ENCODE results near the gene CCDC30. TPM values are rescaled to one million over a fixed set of nuclear protein-coding genes. Genes with fewer than 3 reads are reported as not detected.
A peak's percentile ranks its signal among the peaks of the same experiment; 100 is the strongest.

The CCDC30 gene
- total and polyA plus RNA-seq, 9 of the 15 experiments (the other 6 are each of a cell fraction or from before 2014, with no cell fraction given) = 0.05 to 0.91 (median 0.24) TPM

- no peak for TF ChIP-seq CTCFL (IDR thresholded peaks at IDR 0.05; ENCODE audit: borderline replicate concordance, insufficient read depth, low read depth, low read length, poor library complexity, severe bottlenecking)
- TF ChIP-seq SNIP1 (IDR thresholded peaks at IDR 0.05; ENCODE audit: low read depth) = no peak
- no peak for TF ChIP-seq ZNF76 (CRISPR knock-in tag; IDR thresholded peaks at IDR 0.05; ENCODE audit: borderline replicate concordance)
- no peak for TF ChIP-seq GATAD2B (IDR thresholded peaks at IDR 0.05; ENCODE audit: borderline replicate concordance)
- TF ChIP-seq WHSC1 (IDR thresholded peaks at IDR 0.05; ENCODE audit: low read length) = no peak
- TF ChIP-seq CCNT2 (IDR thresholded peaks at IDR 0.05; ENCODE audit: borderline replicate concordance, extremely low read depth, insufficient read length, low read depth, low read length) = peak; percentile 49
- TF ChIP-seq NFE2L1 (tag; IDR thresholded peaks at IDR 0.05; ENCODE audit: borderline replicate concordance, low read depth) = no peak
- TF ChIP-seq GTF2A2 (tag; IDR thresholded peaks at IDR 0.05) = no peak
- TF ChIP-seq TEAD1 (CRISPR knock-in tag; IDR thresholded peaks at IDR 0.05) = 0 out of 4 replicates have a peak, but pooled peaks of 1 of the 2 experiments have one; percentile 22
- no peak for TF ChIP-seq NFIC (IDR thresholded peaks at IDR 0.05)
- TF ChIP-seq PRDM10 (IDR thresholded peaks at IDR 0.05; ENCODE audit: partially characterized antibody) = no peak
- no peak for TF ChIP-seq ZNF398 (CRISPR knock-in tag; IDR thresholded peaks at IDR 0.05)
- peak; percentile 87 for TF ChIP-seq L3MBTL2 (IDR thresholded peaks at IDR 0.05)
- no peak for TF ChIP-seq RBM34 (IDR thresholded peaks at IDR 0.05; ENCODE audit: borderline replicate concordance, insufficient read depth, low read length)
Observed at GRCh38 chr1:42456010-42456753, 6.9 kb upstream of the CCDC30 start, which contains the start of the genes PPCS and ZMYND12 (continued).
